Sigmoid colon (tissue), 7 donors: ENCODE data around the gene TARS2. TPM values are rescaled to one million over a fixed set of nuclear protein-coding genes. Genes with fewer than 3 reads are reported as not detected.

Source experiments
- DNase-seq: peaks from one replicate; pipeline ENCODE4 v3.0.0-alpha.2; 2019
- H3K27ac ChIP-seq, 4 donors: fragments of 200-600 bp; sonication (generic); one replicate each; pipeline ENCODE4 v1.5.1; 2016 to 2019; ENCODE audit warnings: mild to moderate bottlenecking in 1 of 4
- H3K27me3 ChIP-seq, 3 donors: fragments of 200-600 bp; sonication (generic); one replicate each; pipeline ENCODE4 v1.5.1; 2019; ENCODE audit warnings: mild to moderate bottlenecking in 1 of 3
- H3K36me3 ChIP-seq, 4 donors: fragments of 200-600 bp; sonication (generic); one replicate each; pipeline ENCODE4 v1.5.1; 2016 to 2019
- H3K4me1 ChIP-seq, 4 donors: fragments of 200-600 bp; sonication (generic); one replicate each; pipeline ENCODE4 v1.5.1; 2017 to 2019
- H3K4me3 ChIP-seq, 4 donors: fragments of 200-600 bp; sonication (generic); one replicate each; pipeline ENCODE4 v1.5.1; 2017 to 2019; ENCODE audit warnings: mild to moderate bottlenecking in 2 of 4, moderate library complexity in 1 of 4
- H3K9me3 ChIP-seq, 4 donors: fragments of 200-600 bp in 3 of 4; sonication (generic) in 3 of 4; one replicate each; pipeline versions ENCODE4 v1.5.1 to v1.6.1; 2013 to 2019
- EP300 ChIP-seq, 4 donors: sonication (generic); formaldehyde crosslinking; IDR thresholded peaks; one replicate each; pipeline ENCODE4 v1.6.1; 2017; ENCODE audit warnings: antibody characterized with exemption in 4 of 4
- POLR2A ChIP-seq, 2 donors: fragments of 450-650 bp; IDR thresholded peaks; one replicate each; pipeline ENCODE4 v1.6.1; 2016; ENCODE audit warnings: antibody characterized with exemption in 2 of 2, mild to moderate bottlenecking in 2 of 2, moderate library complexity in 2 of 2
- POLR2AphosphoS5 ChIP-seq, 4 donors: sonication (generic); formaldehyde crosslinking; IDR thresholded peaks; one replicate each; pipeline ENCODE4 v1.6.1; 2017; ENCODE audit warnings: antibody characterized with exemption in 4 of 4
- WGBS, 2 donors: extraction: QIAGEN DNeasy Blood & Tissue Kit; methylation state at CpG; one replicate each; pipeline ENCODE4 v1.1.7; 2013; 5-methylcytosine and 5-hydroxymethylcytosine counted together
- intact Hi-C: fragments of 100-400 bp; cut with DNase I; formaldehyde crosslinking; loops from one replicate; pipeline ENCODE4 v1.15.1; 2023
- polyA plus RNA-seq, 3 donors: library from polyadenylated mRNA; stranded (reverse); fragments of 200-250 nt; gene quantifications; one replicate each; pipeline ENCODE4 v1.2.3, GENCODE V29; 2013
- total RNA-seq, 4 donors: library from RNA; depleted of rRNA; stranded (reverse); fragments of >200 nt; gene quantifications; one replicate each; pipeline ENCODE4 v1.1.0, GENCODE V29; 2016
- TF ChIP-seq, protein P1 (sequence below), 4 experiments: fragments of 450-650 bp in 3 of 4; fragments of 200-600 bp in 1 of 4; IDR thresholded peaks; one replicate each; pipeline ENCODE4 v1.5.1; 2016 to 2019; ENCODE audit warnings: antibody characterized with exemption in 4 of 4, mild to moderate bottlenecking in 3 of 4, moderate library complexity in 2 of 4
- donor health status: healthy with polysubstance abuse.
- donor health status: Bipolar disorder and iron deficiency.
- donor health status: healthy.

Gene TARS2
- total and polyA plus RNA-seq, 7 donors: 4.6 to 16.9 (median 9.3) TPM

GRCh38 chr1:150477320-150477719, 9.9 kb upstream of the TARS2 start:
- DNase-seq: peak; percentile 13
- TF ChIP-seq, protein P1, sequence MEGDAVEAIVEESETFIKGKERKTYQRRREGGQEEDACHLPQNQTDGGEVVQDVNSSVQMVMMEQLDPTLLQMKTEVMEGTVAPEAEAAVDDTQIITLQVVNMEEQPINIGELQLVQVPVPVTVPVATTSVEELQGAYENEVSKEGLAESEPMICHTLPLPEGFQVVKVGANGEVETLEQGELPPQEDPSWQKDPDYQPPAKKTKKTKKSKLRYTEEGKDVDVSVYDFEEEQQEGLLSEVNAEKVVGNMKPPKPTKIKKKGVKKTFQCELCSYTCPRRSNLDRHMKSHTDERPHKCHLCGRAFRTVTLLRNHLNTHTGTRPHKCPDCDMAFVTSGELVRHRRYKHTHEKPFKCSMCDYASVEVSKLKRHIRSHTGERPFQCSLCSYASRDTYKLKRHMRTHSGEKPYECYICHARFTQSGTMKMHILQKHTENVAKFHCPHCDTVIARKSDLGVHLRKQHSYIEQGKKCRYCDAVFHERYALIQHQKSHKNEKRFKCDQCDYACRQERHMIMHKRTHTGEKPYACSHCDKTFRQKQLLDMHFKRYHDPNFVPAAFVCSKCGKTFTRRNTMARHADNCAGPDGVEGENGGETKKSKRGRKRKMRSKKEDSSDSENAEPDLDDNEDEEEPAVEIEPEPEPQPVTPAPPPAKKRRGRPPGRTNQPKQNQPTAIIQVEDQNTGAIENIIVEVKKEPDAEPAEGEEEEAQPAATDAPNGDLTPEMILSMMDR (IDR thresholded peaks at IDR 0.05): no peak
- no peak for TF ChIP-seq EP300 (IDR thresholded peaks at IDR 0.05)
- intact Hi-C loops: no loop called here
- peaks cover 0 to 4% (median 0%) of the 10 kb centered on the region in 4 donors for H3K4me1 ChIP-seq
- H3K27me3 ChIP-seq: no peaks in the 10 kb centered on the region
- no peak overlapping the region for H3K27ac ChIP-seq
- 38 to 64% methylated on average over 1 of the region's 1 CpG for WGBS, 2 donors
- peaks cover 4 to 10% (median 7%) of the 10 kb centered on the region in 4 donors for H3K36me3 ChIP-seq
- H3K4me3 ChIP-seq: no peak overlapping the region
- H3K9me3 ChIP-seq: no peaks in the 10 kb centered on the region

GRCh38 chr1:150477733-150478132, 9.5 kb upstream of the TARS2 start:
- no peak for TF ChIP-seq EP300 (IDR thresholded peaks at IDR 0.05)
- no peak for TF ChIP-seq POLR2AphosphoS5 (IDR thresholded peaks at IDR 0.05)
- TF ChIP-seq, protein P1 (IDR thresholded peaks at IDR 0.05): no peak
- TF ChIP-seq POLR2A (IDR thresholded peaks at IDR 0.05): no peak
- no peak overlapping the region for H3K4me3 ChIP-seq
- no peaks in the 10 kb centered on the region for H3K27me3 ChIP-seq
- H3K9me3 ChIP-seq: no peaks in the 10 kb centered on the region
- peaks cover 1 to 6% (median 3%) of the 10 kb centered on the region in 4 donors for H3K36me3 ChIP-seq
- H3K4me1 ChIP-seq: peaks cover 0 to 4% (median 0%) of the 10 kb centered on the region in 4 donors
- intact Hi-C loops: no loop called here
- no peak overlapping the region for H3K27ac ChIP-seq
- 17 to 52% methylated on average over 4 of the region's 4 CpGs for WGBS, 2 donors
- DNase-seq: no peak

DNA sequence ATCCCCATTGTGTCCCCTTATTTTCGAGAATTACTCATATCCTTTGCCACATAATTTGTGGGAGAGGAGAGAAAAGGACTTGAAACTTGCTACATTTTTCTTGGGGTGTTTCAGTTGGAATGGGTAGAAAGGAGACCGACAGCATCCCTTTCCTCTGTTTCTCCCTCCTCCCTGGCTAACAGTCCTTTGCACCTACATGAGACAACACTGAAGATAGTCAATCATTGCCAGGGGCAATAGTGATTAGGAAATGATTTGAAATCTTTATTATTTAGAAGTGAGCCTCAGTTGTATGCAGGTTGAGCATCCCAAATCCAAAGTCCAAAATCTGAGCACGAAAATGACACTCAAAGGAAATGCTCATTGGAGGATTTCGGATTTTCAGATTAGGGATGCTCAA, 7.8 kb upstream of the TARS2 start:
- intact Hi-C loops: no loop called here
- no peak overlapping the region for H3K4me3 ChIP-seq
- H3K27ac ChIP-seq: no peak overlapping the region
- no peaks in the 10 kb centered on the region for H3K27me3 ChIP-seq
- no peaks in the 10 kb centered on the region for H3K36me3 ChIP-seq
- H3K4me1 ChIP-seq: peaks cover 0 to 4% (median 0%) of the 10 kb centered on the region in 4 donors
- H3K9me3 ChIP-seq: no peaks in the 10 kb centered on the region
- 40 to 64% methylated on average over 4 of the region's 4 CpGs for WGBS, 2 donors
- TF ChIP-seq POLR2A (IDR thresholded peaks at IDR 0.05) (no peak), EP300 (IDR thresholded peaks at IDR 0.05) (no peak), POLR2AphosphoS5 (IDR thresholded peaks at IDR 0.05) (no peak)
- TF ChIP-seq, protein P1 (IDR thresholded peaks at IDR 0.05): no peak
- DNase-seq: no peak

DNA sequence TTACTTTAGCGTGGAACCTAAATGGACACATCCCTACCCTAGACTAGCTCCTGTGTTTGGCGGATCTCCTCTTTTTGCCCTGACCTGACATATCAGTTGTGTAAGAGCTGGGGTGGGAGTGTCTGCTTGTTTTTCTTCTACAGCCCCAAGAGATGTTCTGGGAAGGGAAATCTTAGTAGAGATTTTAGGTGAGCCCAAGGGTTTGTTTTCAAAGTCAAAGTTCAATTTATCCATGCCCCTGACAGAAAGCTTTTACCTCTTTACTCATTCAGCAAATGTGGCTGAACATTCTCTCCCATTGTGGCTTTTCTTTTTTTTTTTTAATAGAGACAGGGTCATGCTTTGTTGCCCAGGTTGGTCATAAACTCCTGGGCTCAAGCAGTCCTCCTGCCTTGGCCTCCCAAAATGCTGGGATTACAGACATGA, 7.3 kb upstream of the TARS2 start:
- no peaks in the 10 kb centered on the region for H3K27me3 ChIP-seq
- WGBS, 2 donors: 30 to 61% methylated on average over 2 of the region's 2 CpGs
- TF ChIP-seq POLR2A (IDR thresholded peaks at IDR 0.05): no peak
- no peak for TF ChIP-seq EP300 (IDR thresholded peaks at IDR 0.05)
- DNase-seq: peak; percentile 11
- H3K9me3 ChIP-seq: no peaks in the 10 kb centered on the region
- H3K36me3 ChIP-seq: no peaks in the 10 kb centered on the region
- no peak overlapping the region for H3K4me3 ChIP-seq
- H3K27ac ChIP-seq: no peak overlapping the region
- H3K4me1 ChIP-seq: peaks cover 0 to 4% (median 0%) of the 10 kb centered on the region in 4 donors
- intact Hi-C loops: no loop called here

DNA sequence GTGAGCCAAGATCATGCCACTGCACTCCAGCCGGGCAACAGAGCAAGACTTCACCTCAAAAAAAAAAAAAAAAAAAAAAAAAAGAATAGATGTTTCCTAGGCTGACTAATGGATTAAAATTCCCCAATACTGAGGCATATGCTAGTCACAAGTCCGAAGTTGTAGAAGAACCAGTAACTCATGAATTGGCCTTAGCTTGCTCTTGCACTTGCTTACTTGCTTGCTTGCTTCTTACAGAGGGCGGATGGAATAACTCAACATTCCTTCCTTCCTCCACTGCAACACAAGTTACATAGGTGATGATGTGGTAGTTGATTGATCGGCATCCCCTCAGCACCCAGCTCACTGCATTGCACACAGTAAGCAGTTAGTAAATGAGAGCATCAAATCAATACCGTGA, 2.8 kb upstream of the TARS2 start:
- H3K27me3 ChIP-seq: no peaks in the 10 kb centered on the region
- intact Hi-C loops: no loop called here
- TF ChIP-seq EP300 (IDR thresholded peaks at IDR 0.05) (no peak), POLR2AphosphoS5 (IDR thresholded peaks at IDR 0.05) (no peak), POLR2A (IDR thresholded peaks at IDR 0.05) (no peak)
- TF ChIP-seq, protein P1 (IDR thresholded peaks at IDR 0.05): no peak

More for the DNA sequence above, 2.8 kb upstream of the TARS2 start:
- peaks cover 0 to 11% (median 9%) of the 10 kb centered on the region in 4 donors for H3K4me1 ChIP-seq
- DNase-seq: peak; percentile 14
- no peak overlapping the region for H3K27ac ChIP-seq
- no peak overlapping the region for H3K4me3 ChIP-seq
- 88 to 90% methylated on average over 5 of the region's 5 CpGs for WGBS, 2 donors
- peaks cover 0 to 6% (median 0%) of the 10 kb centered on the region in 4 donors for H3K36me3 ChIP-seq
- H3K9me3 ChIP-seq: no peaks in the 10 kb centered on the region
